HCT116 (cell line): Measurements from ENCODE around the gene EPS15. TPM values are rescaled to one million over a fixed set of nuclear protein-coding genes. Genes with fewer than 3 reads are reported as not detected.
"Not testable (repeated sequence)": the region's sequence is repeated elsewhere in the genome, so short reads cannot be mapped to it uniquely, and the experiment has no call there.

Source experiments
- ATAC-seq: fragments of 200-7000 bp; cut with Tn5 transposase; 2 replicates; pipeline ENCODE4 v1.9.1; 2020; ENCODE audit warnings: mild to moderate bottlenecking, moderate library complexity
- BruUV-seq: library from RNA; stranded (reverse); fragments of 400-500 nt; replicated peaks from 2 replicates; lab custom pipeline; 2021; lab: Mats Ljungman, UMichigan
- CTCF ChIA-PET: fragments of 300-600 bp; sonication (Branson Sonifier 250); formaldehyde crosslinking; loops from one replicate; lab custom pipeline; 2021; ENCODE audit warnings: antibody characterized with exemption; lab: Charles Lee
- POLR2A ChIA-PET: fragments of 300-600, 350-600 bp; sonication (Branson Sonifier 250); formaldehyde crosslinking; loops from one replicate; lab custom pipeline; 2021; ENCODE audit warnings: antibody characterized with exemption; lab: Charles Lee
- RAD21 ChIA-PET, 2 experiments: fragments of 300-600 bp; sonication (Branson Sonifier 250); formaldehyde crosslinking; loops; one replicate each; lab custom pipeline; 2023; ENCODE audit warnings: low total read pairs in 2 of 2; ENCODE audit not compliant: uncharacterized antibody in 2 of 2, unreplicated experiment in 2 of 2, low non-redundant PET in 1 of 2; lab: Charles Lee
- DNase-seq: peaks from one replicate; pipeline ENCODE4 v3.0.0-alpha.2; 2010; ENCODE audit warnings: low read depth, low spot score
- H2AFZ ChIP-seq: fragments of 200-600 bp; shearing (Covaris generic), sonication (generic); 2 replicates; pipeline ENCODE4 v1.6.1; 2017; ENCODE audit warnings: low read depth, mixed run types, mixed read lengths, antibody characterized with exemption, low read length; ENCODE audit not compliant: poor library complexity, severe bottlenecking
- H3K27ac ChIP-seq: 2 replicates; pipeline ENCODE4 v1.5.1; 2012; ENCODE audit warnings: low read depth, low read length
- H3K27me3 ChIP-seq: fragments of 200-600 bp; sonication (generic); 2 replicates; pipeline ENCODE4 v1.6.1; 2016; ENCODE audit warnings: mixed run types, low read length, mixed read lengths; ENCODE audit not compliant: insufficient read depth
- H3K36me3 ChIP-seq, 2 experiments: fragments of 200-500 bp in 1 of 2; fragments of 200-600 bp in 1 of 2; sonication (Bioruptor generic) in 1 of 2; sonication (generic) in 1 of 2; 2 replicates each; pipeline versions ENCODE4 v1.5.1 to v1.6.1; 2014 to 2016; ENCODE audit warnings: low read length in 2 of 2, inconsistent platforms in 1 of 2, mixed read lengths in 1 of 2, mixed run types in 1 of 2; ENCODE audit not compliant: insufficient read depth in 2 of 2, control insufficient read depth in 1 of 2
- H3K4me1 ChIP-seq, 2 experiments: fragments of 200-600 bp in 1 of 2; sonication (generic) in 1 of 2; 2 replicates each; pipeline versions ENCODE4 v1.5.1 to v1.6.1; 2012 to 2017; ENCODE audit warnings: low read length in 2 of 2, inconsistent platforms in 1 of 2, mild to moderate bottlenecking in 1 of 2, mixed read lengths in 1 of 2, mixed run types in 1 of 2, moderate library complexity in 1 of 2; ENCODE audit not compliant: insufficient read depth in 2 of 2, control insufficient read depth in 1 of 2
- H3K4me2 ChIP-seq: fragments of 200-600 bp; sonication (generic); 2 replicates; pipeline ENCODE4 v1.6.1; 2017; ENCODE audit warnings: mixed run types, low read length, mixed read lengths
- H3K4me3 ChIP-seq, 2 experiments: fragments of 200-600 bp in 1 of 2; sonication (generic) in 1 of 2; replicated peaks in 1 of 2; 2 replicates each; pipeline ENCODE4 v1.5.1; 2011 to 2016; ENCODE audit warnings: low read length in 2 of 2, control low read depth in 1 of 2, low read depth in 1 of 2, mild to moderate bottlenecking in 1 of 2, mixed read lengths in 1 of 2, mixed run types in 1 of 2
- H3K79me2 ChIP-seq: fragments of 200-600 bp; sonication (generic); 2 replicates; pipeline ENCODE4 v1.6.1; 2017; ENCODE audit warnings: mild to moderate bottlenecking, mixed run types, low read length, moderate library complexity, mixed read lengths; ENCODE audit not compliant: insufficient read depth
- H3K9ac ChIP-seq: fragments of 200-600 bp; sonication (generic); 2 replicates; pipeline ENCODE4 v1.6.1; 2016; ENCODE audit warnings: low read length, mixed read lengths
- H3K9me2 ChIP-seq: fragments of 200-600 bp; sonication (generic), shearing (Covaris generic); 2 replicates; pipeline ENCODE4 v1.6.1; 2017; ENCODE audit warnings: mixed run types, mild to moderate bottlenecking, moderate library complexity; ENCODE audit not compliant: insufficient read depth
- H3K9me3 ChIP-seq, 2 experiments: fragments of 200-500 bp in 1 of 2; fragments of 200-600 bp in 1 of 2; sonication (Bioruptor generic) in 1 of 2; sonication (generic) in 1 of 2; 2 replicates each; pipeline ENCODE4 v1.6.1; 2014 to 2017; ENCODE audit warnings: low read length in 2 of 2, mixed read lengths in 2 of 2, inconsistent platforms in 1 of 2, low read depth in 1 of 2, mild to moderate bottlenecking in 1 of 2, mixed run types in 1 of 2, moderate library complexity in 1 of 2; ENCODE audit not compliant: control insufficient read depth in 1 of 2, insufficient read depth in 1 of 2
- H4K20me1 ChIP-seq: fragments of 200-600 bp; sonication (generic), shearing (Covaris generic); 2 replicates; pipeline ENCODE4 v1.6.1; 2017; ENCODE audit warnings: mixed run types, mild to moderate bottlenecking, moderate library complexity; ENCODE audit not compliant: insufficient read depth
- ELF1 ChIP-seq: IDR thresholded peaks from 2 replicates; pipeline ENCODE4 v1.6.1; 2012; ENCODE audit warnings: low read depth, borderline replicate concordance
- EZH2 ChIP-seq: fragments of 200-600 bp; sonication (generic); IDR thresholded peaks from 2 replicates; pipeline ENCODE4 v1.6.1; 2017; ENCODE audit warnings: antibody characterized with exemption, mixed run types
- RAD21 ChIP-seq: IDR thresholded peaks from 2 replicates; pipeline ENCODE4 v1.6.1; 2012; ENCODE audit warnings: low read depth, mild to moderate bottlenecking
- SIN3A ChIP-seq: IDR thresholded peaks from 2 replicates; pipeline ENCODE4 v1.6.1; 2012; ENCODE audit warnings: low read depth
- SRF ChIP-seq: IDR thresholded peaks from 2 replicates; pipeline ENCODE4 v1.6.1; 2012; ENCODE audit warnings: low read depth
- intact Hi-C: fragments of 100-400 bp; cut with micrococcal nuclease; formaldehyde crosslinking; loops from 2 replicates; pipeline ENCODE4 v1.10.0; 2022
- total RNA-seq: library from RNA; stranded (reverse); gene quantifications from one replicate; pipeline ENCODE4 v1.2.1, GENCODE V29; 2021; ENCODE audit not compliant: unreplicated experiment
- TF ChIP-seq, protein P1 (sequence below): IDR thresholded peaks from 2 replicates; pipeline ENCODE4 v1.6.1; 2011; ENCODE audit warnings: mild to moderate bottlenecking, low read length, moderate library complexity; ENCODE audit not compliant: insufficient replicate concordance; ENCODE audit errors: extremely low read depth
- TF ChIP-seq, protein P2 (sequence below): IDR thresholded peaks from 2 replicates; pipeline ENCODE4 v1.6.1; 2012

Gene EPS15
- total RNA-seq, 1 experiment from 2014 or later, result 41.2 TPM

DNA sequence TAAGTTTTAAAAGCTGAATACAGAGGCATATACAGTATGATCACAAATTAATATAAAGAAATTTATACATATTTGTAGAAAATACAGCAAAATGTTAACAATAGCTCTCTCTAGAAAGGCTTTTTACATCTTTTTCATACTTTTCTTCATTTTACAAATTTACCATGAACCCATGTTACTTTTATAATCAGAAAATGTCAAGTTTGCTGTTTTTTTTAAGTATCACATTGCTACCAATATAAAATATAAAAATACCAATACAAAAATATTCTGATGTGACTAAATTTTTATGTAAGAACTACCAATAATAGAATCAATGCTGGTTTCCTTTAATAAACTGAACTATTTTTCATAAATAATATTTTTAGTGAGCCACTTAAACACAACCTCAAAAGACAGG lies 104.3 kb downstream of the EPS15 start:
- H3K36me3 ChIP-seq, result no peaks in the 10 kb centered on the region
- intact Hi-C loops, result no loop called here
- RAD21 ChIA-PET, result no interaction called here
- DNase-seq (no peak), ATAC-seq (no peak)
- no peak overlapping the region for H3K4me2 ChIP-seq
- BruUV-seq, result no TSS peak
- no peak overlapping the region for H2AFZ ChIP-seq
- H3K9me3 ChIP-seq, result no peaks in the 10 kb centered on the region
- H3K79me2 ChIP-seq, result no peaks in the 10 kb centered on the region
- no peak for TF ChIP-seq SRF
- TF ChIP-seq, protein P1, sequence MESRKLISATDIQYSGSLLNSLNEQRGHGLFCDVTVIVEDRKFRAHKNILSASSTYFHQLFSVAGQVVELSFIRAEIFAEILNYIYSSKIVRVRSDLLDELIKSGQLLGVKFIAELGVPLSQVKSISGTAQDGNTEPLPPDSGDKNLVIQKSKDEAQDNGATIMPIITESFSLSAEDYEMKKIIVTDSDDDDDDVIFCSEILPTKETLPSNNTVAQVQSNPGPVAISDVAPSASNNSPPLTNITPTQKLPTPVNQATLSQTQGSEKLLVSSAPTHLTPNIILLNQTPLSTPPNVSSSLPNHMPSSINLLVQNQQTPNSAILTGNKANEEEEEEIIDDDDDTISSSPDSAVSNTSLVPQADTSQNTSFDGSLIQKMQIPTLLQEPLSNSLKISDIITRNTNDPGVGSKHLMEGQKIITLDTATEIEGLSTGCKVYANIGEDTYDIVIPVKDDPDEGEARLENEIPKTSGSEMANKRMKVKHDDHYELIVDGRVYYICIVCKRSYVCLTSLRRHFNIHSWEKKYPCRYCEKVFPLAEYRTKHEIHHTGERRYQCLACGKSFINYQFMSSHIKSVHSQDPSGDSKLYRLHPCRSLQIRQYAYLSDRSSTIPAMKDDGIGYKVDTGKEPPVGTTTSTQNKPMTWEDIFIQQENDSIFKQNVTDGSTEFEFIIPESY, result no peak
- no peak for TF ChIP-seq EZH2
- no peak for TF ChIP-seq SIN3A
- TF ChIP-seq ELF1, result no peak
- TF ChIP-seq, protein P2, sequence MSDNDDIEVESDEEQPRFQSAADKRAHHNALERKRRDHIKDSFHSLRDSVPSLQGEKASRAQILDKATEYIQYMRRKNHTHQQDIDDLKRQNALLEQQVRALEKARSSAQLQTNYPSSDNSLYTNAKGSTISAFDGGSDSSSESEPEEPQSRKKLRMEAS, result no peak
- TF ChIP-seq RAD21, result no peak
- H3K4me3 ChIP-seq, result no peak overlapping the region
- no peak overlapping the region for H3K27ac ChIP-seq
- no peak overlapping the region for H3K9ac ChIP-seq
- H4K20me1 ChIP-seq, result peaks cover 4% of the 10 kb centered on the region; the same call in 1 of the 2 replicates
- no peaks in the 10 kb centered on the region for H3K27me3 ChIP-seq
- CTCF ChIA-PET, result no interaction called here
- H3K4me1 ChIP-seq, result no peaks in the 10 kb centered on the region; a peak in 1 of 4 replicates
- no peaks in the 10 kb centered on the region for H3K9me2 ChIP-seq
- POLR2A ChIA-PET, result no interaction called here

DNA sequence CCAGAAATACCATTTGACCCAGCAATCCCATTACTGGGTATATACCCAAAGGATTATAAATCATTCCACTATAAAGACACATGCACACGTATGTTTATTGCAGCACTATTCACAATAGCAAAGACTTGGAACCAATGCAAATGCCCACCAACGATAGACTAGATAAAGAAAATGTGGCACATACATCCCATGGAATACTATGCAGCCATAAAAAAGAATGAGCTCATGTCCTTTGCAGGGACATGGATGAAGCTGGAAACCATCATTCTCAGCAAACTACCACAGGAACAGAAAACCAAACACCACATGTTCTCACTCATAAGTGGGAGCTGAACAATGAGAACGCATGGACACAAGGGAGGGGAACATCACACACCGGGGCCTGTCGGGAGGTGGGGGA lies 107.2 kb downstream of the EPS15 start:
- H3K4me2 ChIP-seq, BruUV-seq, H3K4me1 ChIP-seq, H3K79me2 ChIP-seq, H3K9ac ChIP-seq, H3K9me3 ChIP-seq, H3K36me3 ChIP-seq, intact Hi-C loops, CTCF ChIA-PET, H2AFZ ChIP-seq, DNase-seq, RAD21 ChIA-PET, H3K27ac ChIP-seq, H3K9me2 ChIP-seq, H3K27me3 ChIP-seq, POLR2A ChIA-PET, H3K4me3 ChIP-seq, H4K20me1 ChIP-seq, ATAC-seq: not testable (repeated sequence)
